Activated CD4-positive, alpha-beta T cell treated with anti-CD3 and anti-CD28 coated beads, Interleukin-2, amount 50 U/mL, for 1 hour (primary cell): ENCODE measurements around the gene RGS4.

Experiments
- DNase-seq: peaks from one replicate; pipeline ENCODE4 v3.0.0-alpha.2; 2020

RGS4 gene

DNA sequence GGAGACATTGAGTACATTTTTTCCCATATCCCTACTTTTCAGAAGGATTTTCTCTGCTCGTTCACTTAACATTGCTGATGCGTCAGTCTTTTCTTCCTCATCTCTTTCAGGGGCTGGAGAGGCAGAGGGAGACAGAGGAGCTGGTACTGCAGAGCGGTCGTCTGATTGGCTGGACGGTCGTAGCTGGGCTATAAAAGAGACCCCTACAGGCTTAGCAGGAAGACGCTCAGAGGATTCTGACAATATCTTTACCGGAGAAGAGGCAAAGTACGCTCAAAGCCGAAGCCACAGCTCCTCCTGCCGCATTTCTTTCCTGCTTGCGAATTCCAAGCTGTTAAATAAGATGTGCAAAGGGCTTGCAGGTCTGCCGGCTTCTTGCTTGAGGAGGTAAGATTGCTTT, at the start of gene RGS4:
TSS of gene RGS4 (plus strand) at position 220 of the 400 bp plus-strand sequence. CDS start at position 344, 124 bp downstream.
- DNase-seq: no peak

DNA sequence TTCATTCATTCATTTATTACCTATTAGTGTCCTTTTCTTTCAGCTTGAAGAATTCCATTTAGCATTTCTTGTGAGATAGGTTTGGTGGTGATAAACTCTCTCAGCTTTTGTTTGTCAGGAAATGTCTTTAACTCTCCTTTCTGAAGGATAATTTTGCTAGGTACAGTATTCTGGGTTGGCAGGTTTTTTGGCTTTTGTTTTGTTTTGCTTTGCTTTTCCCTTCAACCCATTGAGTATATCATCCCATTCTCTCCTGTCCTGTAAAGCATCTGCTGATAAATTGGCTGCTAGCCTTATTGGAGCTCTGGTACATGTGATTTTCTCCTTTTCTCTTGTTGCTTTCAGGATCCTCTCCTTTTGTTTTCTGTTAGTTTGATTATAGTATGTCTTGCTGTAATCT, 47.0 kb upstream of the RGS4 start:
- DNase-seq: no peak

DNA sequence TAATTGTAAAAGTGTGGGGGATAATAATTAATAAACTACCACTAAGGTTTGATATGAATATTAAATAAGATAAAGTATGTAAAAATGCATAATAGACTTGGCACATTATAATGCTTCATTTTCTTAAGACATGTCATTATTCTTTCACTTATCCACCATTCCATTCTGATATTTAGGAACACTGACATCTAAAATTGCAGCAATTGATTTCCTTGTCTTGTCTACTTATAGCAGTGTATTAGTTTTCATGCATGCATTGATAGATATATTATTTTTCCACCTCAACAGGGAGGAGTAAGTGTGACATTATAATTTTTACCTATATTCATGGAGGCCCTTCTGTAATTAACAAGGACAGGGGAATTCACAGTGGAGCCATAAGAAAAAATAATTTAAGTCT, 41.6 kb upstream of the RGS4 start:
- DNase-seq: no peak

DNA sequence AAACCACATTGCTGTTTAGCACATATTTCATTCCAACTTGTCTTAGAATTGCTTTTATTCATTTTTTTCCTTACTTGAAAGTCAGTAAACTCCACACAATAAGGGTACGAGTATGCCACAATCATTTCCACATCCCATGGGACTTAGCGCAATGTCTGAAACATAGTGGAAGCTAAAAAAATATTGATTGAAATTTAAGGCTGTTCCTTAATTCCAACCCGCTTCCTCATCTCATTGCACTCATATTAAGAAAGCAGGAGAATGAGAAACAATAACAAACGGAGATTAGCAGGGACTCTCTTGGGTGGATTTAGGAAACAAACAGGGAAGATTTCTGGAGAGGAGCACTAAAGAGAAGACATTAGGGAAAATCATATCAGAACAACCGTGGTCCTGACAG, 39.3 kb upstream of the RGS4 start:
- no peak for DNase-seq

DNA sequence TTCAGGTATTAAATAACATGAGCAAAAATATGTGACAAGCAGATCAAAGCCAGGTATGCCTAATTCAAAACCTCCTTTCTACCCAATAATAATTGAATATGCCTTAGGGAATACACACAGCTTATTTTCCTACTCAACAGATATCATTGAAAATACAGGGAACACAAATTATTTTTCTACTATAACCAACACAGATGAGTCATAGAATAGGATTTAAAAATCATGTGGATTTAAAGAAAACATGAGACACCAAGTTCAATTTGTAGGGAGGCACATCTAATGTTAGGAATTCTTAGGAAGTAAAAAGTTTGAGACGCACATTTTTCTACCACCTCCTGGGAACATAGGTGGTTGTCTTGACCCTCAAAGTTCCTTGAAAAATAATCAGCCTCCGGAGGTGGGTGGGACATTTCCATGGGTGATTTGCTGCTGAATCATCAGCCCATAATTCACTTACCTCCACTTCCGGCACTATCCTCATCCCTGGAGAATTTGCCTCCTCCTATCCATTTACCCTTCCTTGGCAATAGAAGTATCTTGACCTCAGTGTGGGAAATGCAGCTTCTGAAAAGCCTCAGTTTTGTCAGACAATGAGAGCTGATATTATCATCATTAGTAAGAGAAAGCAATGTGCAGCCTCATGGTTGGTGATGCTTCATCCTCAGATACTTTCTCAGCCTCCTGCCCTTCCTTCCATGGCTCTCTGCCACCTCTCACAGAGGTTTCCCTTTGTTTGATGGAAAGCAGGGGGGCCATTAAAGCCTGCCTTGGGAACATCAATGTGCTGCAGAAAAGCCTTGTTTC, 33.5 kb upstream of the RGS4 start:
- no peak for DNase-seq

DNA sequence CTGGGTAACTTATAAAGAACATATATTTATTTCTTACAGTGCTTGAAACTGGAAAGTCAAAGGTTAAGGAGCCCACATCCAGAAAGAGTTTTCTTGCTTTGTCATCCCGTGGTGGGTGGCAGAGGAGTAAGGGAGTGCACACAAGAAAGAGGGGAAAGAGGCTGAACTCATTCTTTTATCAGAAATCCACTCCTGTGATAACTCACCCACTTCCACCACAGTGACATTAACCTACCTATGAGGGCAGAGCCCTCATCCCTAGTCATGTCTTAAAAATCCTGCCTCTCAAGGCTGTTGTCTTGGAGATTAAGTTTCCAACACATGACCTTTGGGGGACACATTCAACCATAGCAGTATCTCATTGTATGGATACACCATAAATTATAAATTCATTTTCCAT, 32.5 kb upstream of the RGS4 start:
- no peak for DNase-seq

DNA sequence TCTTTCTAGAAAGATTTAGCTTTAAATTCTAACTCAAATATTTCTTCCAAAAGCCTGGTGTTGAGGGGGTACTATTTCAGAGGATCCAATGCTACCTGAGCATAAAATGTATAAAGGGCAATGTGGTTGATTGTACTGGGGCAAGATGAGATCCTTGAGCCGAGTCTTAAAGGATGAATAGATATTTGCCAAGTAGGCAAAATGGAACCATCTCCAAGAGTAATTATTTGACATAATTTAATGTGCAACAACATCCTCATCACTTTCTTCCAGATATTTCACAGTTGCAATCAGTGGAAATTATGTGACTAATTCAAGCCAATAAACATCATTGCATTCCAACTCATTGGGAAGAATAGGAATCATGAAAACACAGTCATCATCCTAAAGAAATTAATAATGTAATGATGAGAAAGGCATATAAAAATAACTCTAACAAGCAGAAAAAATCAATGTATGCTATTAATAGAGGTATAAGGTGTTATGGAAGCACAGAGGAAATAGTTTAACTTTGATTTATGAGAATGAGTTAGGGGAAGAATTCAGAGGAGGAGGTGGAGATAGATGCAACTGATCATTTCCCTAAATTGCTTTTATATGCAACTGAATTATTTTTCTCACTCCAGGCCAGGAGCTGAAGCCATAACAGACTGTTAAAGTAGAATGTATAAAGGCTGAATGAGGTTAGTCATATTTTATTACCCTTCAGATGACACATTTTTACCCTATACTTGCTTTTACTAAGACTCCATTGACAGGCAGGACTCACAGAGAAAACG, 30.0 kb upstream of the RGS4 start:
- no peak for DNase-seq

DNA sequence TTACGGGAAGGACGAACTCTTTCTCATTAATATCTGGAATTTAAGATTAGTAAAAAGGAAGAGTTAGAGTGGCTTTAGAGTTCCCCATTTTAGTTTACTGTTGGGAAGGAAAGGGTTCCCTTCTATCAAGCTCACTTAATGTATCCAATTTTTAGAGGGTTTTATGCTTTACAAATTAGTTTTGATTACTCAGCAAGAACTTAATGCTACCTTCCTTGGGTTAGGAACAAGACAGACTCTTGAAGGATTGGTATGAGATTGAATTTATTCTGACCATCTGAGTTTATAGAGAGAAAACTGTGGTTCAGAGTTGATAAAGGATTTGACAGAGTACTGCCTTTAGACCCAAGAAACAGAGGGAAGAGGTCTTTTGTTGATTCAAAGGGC, 29.5 kb upstream of the RGS4 start:
- DNase-seq: no peak

DNA sequence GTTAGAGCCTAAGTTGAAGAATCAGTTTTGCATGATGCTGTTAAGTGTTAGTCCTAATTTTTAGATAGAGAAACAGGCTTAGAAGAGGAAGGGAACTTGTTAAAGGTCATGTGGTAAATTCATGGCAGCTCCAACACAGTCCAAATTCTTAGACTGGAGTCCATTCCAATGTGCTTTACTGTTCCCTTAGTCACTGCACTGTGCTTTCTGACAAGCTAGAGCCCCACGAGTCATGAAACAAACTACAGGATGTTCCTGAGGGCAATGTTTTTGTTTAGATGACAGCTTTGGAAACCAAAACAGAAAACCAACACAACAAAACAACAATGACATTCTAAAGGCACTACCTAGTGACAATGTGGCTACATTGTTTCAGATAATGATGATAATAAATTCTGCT, 23.1 kb upstream of the RGS4 start:
- no peak for DNase-seq

DNA sequence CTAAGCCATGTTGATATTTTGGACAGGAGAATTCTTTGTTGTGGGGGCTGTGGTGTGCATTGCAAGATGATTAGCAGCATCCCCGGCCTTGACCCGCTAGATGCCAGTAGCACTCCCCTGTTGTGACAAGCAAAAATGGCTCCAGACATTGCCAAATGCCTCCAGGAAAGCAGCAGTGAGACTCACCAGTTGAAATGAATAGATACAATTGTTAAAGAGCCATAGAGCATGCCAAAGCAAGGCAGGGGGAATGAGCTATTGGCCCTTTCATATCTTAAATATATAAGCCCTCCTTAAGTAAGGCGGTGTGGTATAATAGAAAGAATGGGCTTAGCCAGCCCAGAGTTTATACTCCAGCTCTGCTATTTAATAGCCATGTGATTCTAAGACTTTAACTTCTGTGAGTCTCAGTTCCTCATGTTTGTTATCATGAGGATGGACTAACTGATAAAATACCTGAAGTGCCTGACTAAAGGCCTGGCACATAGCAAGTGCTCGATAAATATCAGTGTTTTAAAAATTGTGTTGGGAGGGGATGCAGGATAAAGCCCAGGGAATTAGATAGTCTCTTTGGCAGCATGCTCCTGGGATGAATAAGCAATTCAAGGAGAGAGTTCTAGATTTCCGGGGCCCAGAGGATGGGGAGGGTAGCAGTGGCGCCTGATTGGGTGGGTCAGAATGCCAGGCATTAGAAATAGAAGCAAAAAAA, 21.1 kb upstream of the RGS4 start:
- no peak for DNase-seq

DNA sequence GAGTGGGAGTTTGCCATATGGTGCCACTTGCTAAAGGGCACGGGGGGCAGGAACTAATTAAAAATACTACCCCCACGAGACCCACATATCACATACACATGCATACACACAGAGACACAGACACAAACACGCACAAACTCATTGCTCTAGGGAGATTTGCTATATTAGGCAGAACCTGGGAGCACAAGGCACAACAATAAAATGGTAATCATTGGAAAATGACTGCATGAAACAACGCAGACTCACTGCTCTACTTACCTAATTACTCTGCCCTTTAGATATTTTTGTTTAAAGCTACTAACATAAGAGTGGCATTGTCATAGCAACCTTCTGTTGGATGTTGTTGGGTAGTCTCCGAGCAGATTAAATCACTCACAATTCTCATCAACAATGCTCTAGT, 20.3 kb upstream of the RGS4 start:
- DNase-seq: no peak

DNA sequence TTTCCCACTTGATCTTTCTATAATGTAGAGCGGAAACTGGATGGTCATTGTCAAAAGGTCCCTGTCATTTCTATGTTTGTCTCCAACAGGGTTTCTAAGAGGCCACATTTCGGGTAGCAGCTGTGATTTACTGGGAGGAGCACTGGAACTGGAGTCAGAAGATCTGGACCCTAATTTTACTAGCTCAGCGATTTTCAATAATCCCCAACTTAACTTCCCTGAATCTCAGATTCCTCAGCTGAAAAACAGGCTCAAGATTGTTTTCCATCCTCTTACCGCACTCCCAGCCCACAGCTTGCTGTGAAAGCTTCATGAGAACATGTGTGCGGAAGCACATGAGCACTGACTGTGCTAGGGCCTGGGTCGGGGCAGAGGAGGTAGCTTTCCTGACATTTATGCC, 19.9 kb upstream of the RGS4 start:
- DNase-seq: no peak

DNA sequence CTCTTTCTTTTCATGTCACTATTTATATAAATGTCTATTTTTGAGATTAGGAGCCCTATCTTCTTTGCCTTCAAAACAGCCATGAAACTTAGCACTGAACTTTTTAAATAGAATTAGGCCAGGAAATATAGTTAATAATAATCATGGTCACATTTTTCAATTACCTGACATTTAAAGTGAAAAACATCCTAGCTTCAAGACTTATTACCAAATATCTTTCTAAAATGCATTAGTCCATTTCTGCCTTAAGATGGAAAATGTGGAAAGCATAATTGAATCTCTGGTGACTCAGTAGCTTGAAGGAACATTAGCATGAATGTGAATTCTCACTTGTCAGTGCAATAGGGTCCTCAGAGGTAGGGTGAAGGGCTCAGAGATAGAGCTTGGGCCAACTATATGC, 18.7 kb upstream of the RGS4 start:
- DNase-seq: no peak

DNA sequence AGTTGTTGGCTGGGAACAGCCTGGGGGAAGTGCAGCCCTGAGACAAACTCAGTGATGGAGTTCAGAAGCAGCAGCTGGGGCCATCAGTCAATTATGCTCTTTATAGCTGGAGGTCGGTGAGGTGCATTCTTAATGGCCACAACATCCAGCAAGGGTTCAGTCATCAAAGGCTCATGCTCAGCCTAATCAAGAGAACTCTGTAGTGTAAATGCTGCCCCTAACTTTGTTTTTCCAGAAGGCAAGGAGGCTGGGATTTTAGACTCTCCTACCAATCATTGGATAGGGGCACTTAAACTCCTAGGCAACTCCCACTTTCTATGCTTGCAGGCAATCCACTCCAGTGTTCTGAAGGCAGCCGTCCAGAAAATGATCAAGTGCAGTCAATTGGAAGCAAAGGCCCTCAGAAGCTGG, 15.0 kb upstream of the RGS4 start:
- no peak for DNase-seq

DNA sequence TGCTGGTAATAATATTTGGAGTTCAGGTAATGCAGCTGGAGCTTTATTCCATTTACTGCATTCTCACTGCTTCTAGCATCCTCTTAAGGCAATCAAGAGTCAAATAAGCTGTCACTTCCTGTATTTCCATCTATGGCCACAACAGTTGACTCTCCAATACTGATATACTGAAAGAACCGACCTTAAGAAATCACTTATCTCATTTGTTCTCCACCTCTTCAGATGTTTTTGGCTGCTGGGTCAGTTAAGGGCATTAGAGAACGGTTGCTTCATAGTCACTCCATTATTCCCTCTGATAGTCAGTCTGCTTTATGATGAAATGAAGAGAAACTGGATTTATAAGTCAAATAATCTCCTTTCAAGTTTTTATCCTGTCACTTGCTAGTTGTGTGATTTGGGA, 14.2 kb upstream of the RGS4 start:
- DNase-seq: no peak

DNA sequence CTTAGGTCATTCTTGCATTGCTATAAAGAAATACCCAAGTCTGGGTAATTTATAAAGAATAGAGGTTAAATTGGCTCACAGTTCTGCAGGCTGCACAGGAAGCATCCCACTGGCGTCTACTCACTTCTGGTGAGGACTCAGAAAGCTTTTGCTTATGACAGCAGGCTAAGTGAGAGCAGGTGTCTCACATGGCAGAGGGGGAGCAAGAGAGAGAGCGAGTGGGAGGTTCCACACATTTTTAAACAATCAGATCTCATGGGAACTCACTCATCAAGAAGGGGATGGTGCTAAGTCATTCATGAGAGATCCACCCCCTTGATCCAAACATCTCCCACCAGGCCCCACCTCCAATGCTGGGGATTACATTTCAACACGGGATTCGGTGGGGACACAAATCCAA, 13.6 kb upstream of the RGS4 start:
- DNase-seq: no peak

DNA sequence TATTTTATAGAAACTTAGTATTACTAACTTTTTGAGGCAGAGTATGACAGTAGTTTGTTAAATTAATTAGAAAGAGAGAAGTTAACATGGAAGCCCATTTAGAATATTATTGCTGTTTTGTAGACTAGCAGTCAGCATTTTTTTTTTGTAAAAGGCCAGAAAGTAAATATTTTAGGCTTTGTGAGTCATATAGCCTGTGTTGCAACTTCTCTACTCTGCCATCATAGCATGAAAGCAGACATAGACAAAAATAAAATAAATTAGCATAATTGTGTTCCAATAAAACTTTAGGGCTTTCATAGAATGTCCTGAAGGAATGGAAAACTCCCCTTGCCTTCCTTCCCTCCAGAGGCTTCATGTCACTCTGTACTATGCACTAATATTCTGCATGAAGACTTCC, 12.3 kb upstream of the RGS4 start:
- DNase-seq: no peak

DNA sequence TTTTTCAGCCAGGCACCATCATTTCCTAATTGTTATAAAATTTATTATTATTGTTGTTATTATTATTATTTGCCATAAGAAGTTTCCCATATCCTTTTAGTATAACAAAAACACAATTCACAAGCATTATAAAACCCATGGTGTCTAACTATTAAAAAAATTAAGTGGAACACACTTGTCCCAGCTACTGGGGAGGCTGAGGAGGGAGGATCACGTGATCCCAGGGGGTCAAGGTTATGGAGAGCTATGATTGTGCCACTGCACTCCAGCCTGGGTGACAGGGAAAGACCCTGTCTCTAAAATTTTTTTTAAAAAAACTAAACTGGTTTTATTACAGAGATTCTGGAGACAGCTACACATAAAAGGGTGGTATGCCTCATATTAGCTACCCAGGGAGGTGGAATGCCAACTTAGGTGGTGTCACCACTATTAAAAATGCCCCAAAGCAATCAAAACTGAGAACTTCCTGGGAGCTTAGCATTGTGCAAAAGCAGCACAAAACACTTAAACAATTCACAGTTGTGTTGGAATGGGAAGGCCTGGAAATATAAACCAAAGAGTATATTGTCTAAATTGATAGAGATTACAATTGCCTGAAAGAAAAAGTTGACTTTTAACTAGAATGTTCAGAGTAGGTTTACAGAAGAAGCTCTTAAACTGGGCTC, 8.7 kb upstream of the RGS4 start:
- DNase-seq: no peak

DNA sequence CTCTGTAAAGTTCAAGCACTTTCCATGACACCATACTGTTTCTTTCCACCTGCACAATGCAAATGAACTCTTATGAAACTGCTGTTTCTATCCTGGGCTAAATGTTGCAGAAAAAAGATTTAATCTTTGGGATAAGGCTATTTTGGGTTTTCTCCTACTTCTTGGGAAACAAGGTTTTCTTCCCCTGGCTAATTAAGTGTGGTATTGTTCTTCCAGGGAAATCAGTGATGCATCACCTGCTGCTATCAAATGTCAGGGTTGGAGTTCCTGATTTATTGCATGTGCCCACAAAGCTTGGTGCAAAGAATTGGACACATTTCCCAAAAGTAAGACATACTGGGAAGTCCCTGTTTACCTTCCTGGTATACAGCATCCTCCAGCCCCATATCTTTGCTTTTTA, 6.0 kb upstream of the RGS4 start:
- no peak for DNase-seq

DNA sequence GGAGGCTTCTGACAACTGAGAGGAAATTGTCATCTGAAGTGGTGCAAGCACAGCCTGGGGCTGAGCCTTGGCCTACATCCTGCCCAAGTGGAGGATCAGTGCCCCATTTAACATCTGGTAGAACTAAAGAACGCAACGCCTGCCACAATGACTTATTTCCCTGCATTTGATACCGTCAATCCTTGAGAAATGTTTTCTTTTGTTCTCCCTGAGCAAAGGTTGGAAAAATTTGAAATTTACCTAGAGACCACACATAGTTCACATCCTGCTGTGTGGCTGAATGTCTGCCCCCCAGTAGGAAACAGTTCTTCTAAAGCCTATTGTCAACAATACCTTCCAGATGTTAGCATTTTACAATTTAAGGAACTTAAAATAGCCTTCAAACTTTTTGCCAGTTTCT, 5.6 kb upstream of the RGS4 start:
- no peak for DNase-seq

DNA sequence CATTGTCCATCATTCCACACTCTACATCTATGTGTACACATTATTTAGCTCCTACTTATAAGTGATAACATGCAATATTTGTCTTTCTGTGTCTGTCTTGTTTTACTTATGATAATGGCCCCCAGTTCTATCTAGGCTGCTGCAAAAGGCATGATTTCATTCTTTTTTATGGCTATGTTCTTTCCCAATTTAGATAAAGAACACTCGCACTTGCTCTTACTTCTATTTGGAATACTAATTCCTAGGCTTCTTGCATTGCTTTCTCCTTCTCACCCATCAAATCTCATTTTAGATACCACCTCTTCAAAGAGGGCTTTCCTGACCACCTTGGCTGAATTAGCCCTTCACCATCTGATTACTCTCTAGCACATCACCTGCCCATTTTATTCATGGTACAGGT, 3.0 kb upstream of the RGS4 start:
- DNase-seq: no peak

DNA sequence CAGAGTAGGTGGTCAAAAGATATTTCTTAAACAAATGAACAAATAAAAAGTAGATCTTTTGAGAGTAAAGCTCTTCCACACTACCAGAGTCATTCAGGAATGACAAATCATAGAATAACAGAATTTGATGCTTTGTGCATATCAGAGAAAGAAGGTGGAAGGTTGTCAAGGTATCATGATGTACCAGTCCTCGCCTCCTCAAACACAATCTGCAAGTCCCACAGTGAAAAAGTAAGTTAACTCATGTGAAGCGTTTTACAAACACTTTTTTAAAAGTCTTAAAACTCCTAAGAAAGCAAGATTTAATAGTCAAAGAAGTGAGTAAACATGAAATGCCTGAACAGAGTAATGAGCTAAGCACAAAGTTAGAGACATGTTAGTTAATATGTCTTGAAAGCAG, 2.5 kb upstream of the RGS4 start:
- DNase-seq: no peak

DNA sequence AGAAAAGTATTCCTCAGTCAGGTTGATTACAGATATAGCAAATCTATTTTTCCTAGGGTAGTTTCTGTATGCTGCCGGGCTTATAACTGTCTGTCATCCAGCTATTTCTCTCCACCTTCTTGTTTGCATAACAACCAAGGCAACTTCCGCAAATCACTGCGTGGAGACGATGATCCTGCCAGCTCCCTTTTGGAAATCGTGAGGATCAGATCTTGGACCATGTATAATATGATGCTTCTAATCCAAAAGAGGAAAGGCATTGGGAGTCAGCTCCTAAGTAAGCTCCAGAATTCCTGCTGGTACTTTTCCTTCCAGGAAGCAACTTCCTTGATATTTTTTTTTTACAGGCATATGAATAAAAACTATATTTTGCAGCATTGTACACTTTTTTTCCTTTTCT, 445 bp upstream of the RGS4 start:
- DNase-seq: no peak
